Kidney (tissue), 14 donors: ENCODE data around the gene CENPE. TPM values are rescaled to one million over a fixed set of nuclear protein-coding genes. Genes with fewer than 3 reads are reported as not detected.

Experiments
- DNase-seq, 5 donors: peaks; one replicate each; pipeline ENCODE4 v3.0.0-alpha.2; 2013 to 2020
- FAIRE-seq: peaks from 2 replicates; lab custom pipeline; 2012; peaks lifted over from hg19 to GRCh38; lab: Jason Lieb, UNC
- H3K27ac ChIP-seq, 2 donors: one replicate each; pipeline ENCODE4 v1.7.0; 2013; ENCODE audit warnings: low read depth in 2 of 2, low read length in 2 of 2, inconsistent platforms in 1 of 2
- H3K27me3 ChIP-seq: one replicate; pipeline ENCODE4 v1.7.1; 2013; ENCODE audit warnings: low read length, inconsistent platforms; ENCODE audit not compliant: control insufficient read depth, insufficient read depth
- H3K36me3 ChIP-seq, 3 donors: one replicate each; pipeline versions ENCODE4 v1.7.0 to v1.7.1; 2013; ENCODE audit warnings: low read length in 3 of 3, control low read depth in 1 of 3, inconsistent platforms in 1 of 3; ENCODE audit not compliant: insufficient read depth in 3 of 3, control insufficient read depth in 2 of 3
- H3K4me1 ChIP-seq, 3 donors: one replicate each; pipeline versions ENCODE4 v1.7.0 to v1.7.1; 2013; ENCODE audit warnings: low read length in 3 of 3, inconsistent platforms in 1 of 3, low read depth in 1 of 3; ENCODE audit not compliant: control insufficient read depth in 2 of 3, insufficient read depth in 2 of 3
- H3K4me3 ChIP-seq, 3 donors: one replicate each; pipeline versions ENCODE4 v1.7.0 to v1.8.1; 2013; ENCODE audit warnings: low read length in 3 of 3, control low read depth in 1 of 3, inconsistent platforms in 1 of 3
- H3K9ac ChIP-seq, 3 donors: one replicate each; pipeline versions ENCODE4 v1.7.0 to v1.7.1; 2013; ENCODE audit warnings: low read length in 3 of 3, control low read depth in 1 of 3, inconsistent platforms in 1 of 3
- H3K9me3 ChIP-seq, 3 donors: one replicate each; pipeline versions ENCODE4 v1.7.0 to v1.7.1; 2013; ENCODE audit warnings: low read length in 3 of 3, control low read depth in 1 of 3, inconsistent platforms in 1 of 3; ENCODE audit not compliant: control insufficient read depth in 2 of 3, insufficient read depth in 1 of 3
- intact Hi-C: fragments of 100-400 bp; cut with DNase I; formaldehyde crosslinking; loops from one replicate; pipeline ENCODE4 v1.11.1; 2022
- polyA plus RNA-seq: library from polyadenylated mRNA; stranded (reverse); fragments of 350-450 nt; fragmentation: Illumina TruSeq; extraction: RNeasy Lipid Tissue Mini Kit (QIAGEN cat#74804); gene quantifications from one replicate; pipeline ENCODE4 v1.2.3, GENCODE V29; 2014; ENCODE audit warnings: low read depth, low replicate concordance; ENCODE audit not compliant: insufficient read depth
- total RNA-seq: library from RNA; stranded (reverse); fragmentation: NEBNext Ultra II Directional; extraction: Animal tissue kit (Norgen Biotek cat#: 25700); gene quantifications from one replicate; pipeline ENCODE4 v1.2.1, GENCODE V29; 2021
- TF ChIP-seq, protein P1 (sequence below): IDR thresholded peaks from 3 replicates; pipeline ENCODE4 v1.5.1; 2012; ENCODE audit warnings: mild to moderate bottlenecking, moderate library complexity, borderline replicate concordance; ENCODE audit not compliant: insufficient read depth; ENCODE audit errors: extremely low read depth
- donor health status: control.
- donor health status: control.
- donor health status: control.
- donor health status: control.
- donor health status: control.
- donor health status: DM: yes; HTN: yes; CAD: no.
- donor health status: Normal renal cell carcinoma (clear cell type).

Gene CENPE
- total and polyA plus RNA-seq, 2 donors from 2014 or later: 0.32 to 2.5 TPM

GRCh38 chr4:103104886-103105285 is 93.3 kb downstream of the CENPE start:
- Histone ChIP-seq H3K4me1 (no peaks in the 10 kb centered on the region), H3K4me3 (no peak overlapping the region), H3K9ac (no peak overlapping the region), H3K36me3 (no peaks in the 10 kb centered on the region), H3K27me3 (no peaks in the 10 kb centered on the region), H3K9me3 (no peaks in the 10 kb centered on the region), H3K27ac (no peak overlapping the region)
- TF ChIP-seq, protein P1, sequence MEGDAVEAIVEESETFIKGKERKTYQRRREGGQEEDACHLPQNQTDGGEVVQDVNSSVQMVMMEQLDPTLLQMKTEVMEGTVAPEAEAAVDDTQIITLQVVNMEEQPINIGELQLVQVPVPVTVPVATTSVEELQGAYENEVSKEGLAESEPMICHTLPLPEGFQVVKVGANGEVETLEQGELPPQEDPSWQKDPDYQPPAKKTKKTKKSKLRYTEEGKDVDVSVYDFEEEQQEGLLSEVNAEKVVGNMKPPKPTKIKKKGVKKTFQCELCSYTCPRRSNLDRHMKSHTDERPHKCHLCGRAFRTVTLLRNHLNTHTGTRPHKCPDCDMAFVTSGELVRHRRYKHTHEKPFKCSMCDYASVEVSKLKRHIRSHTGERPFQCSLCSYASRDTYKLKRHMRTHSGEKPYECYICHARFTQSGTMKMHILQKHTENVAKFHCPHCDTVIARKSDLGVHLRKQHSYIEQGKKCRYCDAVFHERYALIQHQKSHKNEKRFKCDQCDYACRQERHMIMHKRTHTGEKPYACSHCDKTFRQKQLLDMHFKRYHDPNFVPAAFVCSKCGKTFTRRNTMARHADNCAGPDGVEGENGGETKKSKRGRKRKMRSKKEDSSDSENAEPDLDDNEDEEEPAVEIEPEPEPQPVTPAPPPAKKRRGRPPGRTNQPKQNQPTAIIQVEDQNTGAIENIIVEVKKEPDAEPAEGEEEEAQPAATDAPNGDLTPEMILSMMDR: no peak
- intact Hi-C loops: no loop called here
- DNase-seq (no peak), FAIRE-seq (no peak)

DNA sequence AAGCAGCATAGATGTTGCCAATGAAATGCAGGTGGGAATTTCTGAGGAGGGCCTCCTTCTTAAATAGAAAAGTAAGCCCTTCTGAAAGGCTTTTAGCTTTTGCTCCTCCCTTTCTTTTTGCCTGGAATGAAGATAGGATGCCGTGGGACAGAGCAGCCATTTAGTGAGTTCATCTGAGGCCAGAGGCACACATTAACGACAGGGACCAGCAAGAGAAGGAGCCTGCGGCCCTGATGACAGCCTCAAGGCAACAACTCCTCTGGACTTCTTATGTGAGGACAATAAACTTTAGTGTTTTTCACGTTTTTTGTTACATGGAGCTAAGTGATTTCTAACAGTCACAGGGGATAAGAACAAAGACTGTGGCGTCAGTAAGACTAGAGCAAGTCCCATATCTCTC is 97.5 kb downstream of the CENPE start:
- FAIRE-seq: no peak
- TF ChIP-seq, protein P1: no peak
- Histone ChIP-seq H3K4me1 (peaks cover 0 to 14% (median 6%) of the 10 kb centered on the region in 3 donors), H3K9ac (no peak overlapping the region), H3K36me3 (no peaks in the 10 kb centered on the region), H3K9me3 (no peaks in the 10 kb centered on the region), H3K4me3 (no peak overlapping the region), H3K27ac (no peak overlapping the region), H3K27me3 (no peaks in the 10 kb centered on the region)
- DNase-seq: no peak
- intact Hi-C loops: no loop called here

- H3K27ac ChIP-seq: peak within 1 kb of the TSS; percentile 54 to 73
- intact Hi-C loops: no loop called here
- H3K4me1 ChIP-seq: peaks cover 0 to 14% (median 6%) of the 10 kb centered on the region in 3 donors
- peak within 1 kb of the TSS; percentile 71 to 77 (median 74) for H3K9ac ChIP-seq
- peak in 4 of 5 donors; percentile 62 to 98 (median 84) for DNase-seq
- no peaks in the 10 kb centered on the region for H3K36me3 ChIP-seq
- TF ChIP-seq, protein P1: peak; percentile 70
- peak; percentile 99 for FAIRE-seq
- H3K4me3 ChIP-seq: peak within 1 kb of the TSS; percentile 73 to 87 (median 77)
- no peaks in the 10 kb centered on the region for H3K27me3 ChIP-seq
- no peaks in the 10 kb centered on the region for H3K9me3 ChIP-seq
These were observed 98.3 kb downstream of the CENPE start, which contains the start of gene BDH2 for GRCh38 chr4:103099691-103100392. Gene BDH2 (minus strand): TSS chr4:103099834. CDS start chr4:103096254, 3,580 bp downstream.
